ENCODE measurements around the gene PKDREJ. TPM values are rescaled to one million over a fixed set of nuclear protein-coding genes. Genes with fewer than 3 reads are reported as not detected.

PKDREJ gene
- total RNA-seq, 1 donor from 2014 or later, result 0.04 TPM

GRCh38 chr22:46295277-46295971, 32.3 kb upstream of the PKDREJ start:
- Mint-ChIP-seq H3K36me3 (peaks cover 17% of the 10 kb centered on the region), H3K27me3 (ENCODE audit: low read depth) (no peaks in the 10 kb centered on the region), H3K9me3 (no peaks in the 10 kb centered on the region), H3K27ac (peak overlapping the region; percentile 98), H3K4me3 (peak overlapping the region; percentile 92), H3K4me1 (peaks cover 29% of the 10 kb centered on the region)
- TF ChIP-seq CTCF (IDR thresholded peaks at IDR 0.05; ENCODE audit: unreplicated experiment), result no peak
- no peak for DNase-seq (ENCODE audit: low spot score in 2 of 2, unreplicated experiment in 2 of 2)

GRCh38 chr22:46294784-46295183, 31.6 kb upstream of the PKDREJ start:
- H3K36me3 Mint-ChIP-seq, result peaks cover 16% of the 10 kb centered on the region
- TF ChIP-seq CTCF (IDR thresholded peaks at IDR 0.05; ENCODE audit: unreplicated experiment), result no peak
- H3K27me3 Mint-ChIP-seq (ENCODE audit: low read depth), result no peaks in the 10 kb centered on the region
- H3K4me3 Mint-ChIP-seq, result peak overlapping the region; percentile 36
- DNase-seq (ENCODE audit: low spot score in 2 of 2, unreplicated experiment in 2 of 2), result no peak
- H3K27ac Mint-ChIP-seq, result no peak overlapping the region
- H3K9me3 Mint-ChIP-seq, result no peaks in the 10 kb centered on the region
- peaks cover 29% of the 10 kb centered on the region for H3K4me1 Mint-ChIP-seq

DNA sequence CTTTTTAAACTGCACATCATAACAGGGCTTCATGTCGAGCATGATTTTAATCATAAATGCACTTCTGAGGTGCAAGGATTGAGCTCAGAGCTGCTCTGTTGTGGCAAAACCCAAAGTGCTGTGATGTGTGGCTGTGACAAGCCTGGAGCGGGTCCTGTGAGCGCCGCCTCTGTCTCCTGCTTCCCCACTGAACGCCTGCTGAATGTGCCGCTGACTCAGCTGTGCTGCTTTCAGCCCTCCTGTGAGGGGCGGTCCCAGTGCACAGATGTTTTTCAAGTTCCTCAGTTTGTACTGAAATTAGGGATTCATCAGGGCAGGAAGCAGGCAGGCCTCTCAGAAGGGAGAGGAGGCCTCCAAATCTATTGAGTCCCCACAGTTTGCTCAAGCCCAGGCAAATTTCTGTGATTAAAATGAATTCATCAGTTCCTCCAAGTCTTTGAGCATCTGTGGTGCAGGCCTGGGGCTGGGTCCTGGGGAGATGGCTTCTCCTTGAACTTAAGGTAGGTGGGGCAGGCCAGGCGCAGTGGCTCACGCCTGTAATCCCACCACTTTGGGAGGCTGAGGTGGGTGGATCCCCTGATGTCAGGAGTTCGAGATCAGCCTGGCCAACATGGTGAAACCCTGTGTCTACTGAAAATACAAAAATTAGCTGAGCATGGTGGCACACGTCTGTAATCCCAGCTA, 30.6 kb upstream of the PKDREJ start:
- DNase-seq (ENCODE audit: low spot score in 2 of 2, unreplicated experiment in 2 of 2), result no peak
- H3K27me3 Mint-ChIP-seq (ENCODE audit: low read depth), result no peaks in the 10 kb centered on the region
- peaks cover 14% of the 10 kb centered on the region for H3K36me3 Mint-ChIP-seq
- no peaks in the 10 kb centered on the region for H3K9me3 Mint-ChIP-seq
- H3K4me1 Mint-ChIP-seq, result peaks cover 20% of the 10 kb centered on the region
- no peak overlapping the region for H3K4me3 Mint-ChIP-seq
- TF ChIP-seq CTCF (IDR thresholded peaks at IDR 0.05; ENCODE audit: unreplicated experiment), result no peak
- H3K27ac Mint-ChIP-seq, result no peak overlapping the region

DNA sequence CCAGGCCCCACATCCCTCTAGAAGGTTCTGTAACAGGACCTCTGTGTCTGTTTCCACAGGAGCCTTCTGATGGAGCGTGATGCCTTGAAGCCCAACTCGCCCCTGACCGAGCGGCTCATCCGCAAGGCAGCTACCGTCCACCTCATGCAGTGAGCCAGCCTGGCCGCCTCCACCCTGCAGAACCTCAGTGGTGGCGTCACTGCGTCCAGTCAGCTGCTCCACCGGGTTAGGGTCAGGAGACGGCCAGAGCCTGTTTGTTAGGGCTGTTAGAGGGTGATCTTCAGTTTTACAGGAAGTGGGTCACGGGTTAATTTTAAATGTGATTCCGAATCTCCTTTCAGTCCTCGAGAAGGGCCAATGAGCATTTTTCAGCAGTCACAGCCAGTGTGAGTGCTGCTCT, 29.6 kb upstream of the PKDREJ start:
- peaks cover 18% of the 10 kb centered on the region for H3K4me1 Mint-ChIP-seq
- peaks cover 12% of the 10 kb centered on the region for H3K36me3 Mint-ChIP-seq
- no peak for TF ChIP-seq CTCF (IDR thresholded peaks at IDR 0.05; ENCODE audit: unreplicated experiment)
- no peak for DNase-seq (ENCODE audit: low spot score in 2 of 2, unreplicated experiment in 2 of 2)
- no peaks in the 10 kb centered on the region for H3K27me3 Mint-ChIP-seq (ENCODE audit: low read depth)
- H3K4me3 Mint-ChIP-seq, result no peak overlapping the region
- H3K27ac Mint-ChIP-seq, result no peak overlapping the region
- H3K9me3 Mint-ChIP-seq, result no peaks in the 10 kb centered on the region

- TF ChIP-seq CTCF (IDR thresholded peaks at IDR 0.05; ENCODE audit: unreplicated experiment), result no peak
- peaks cover 18% of the 10 kb centered on the region for H3K36me3 Mint-ChIP-seq
- no peaks in the 10 kb centered on the region for H3K9me3 Mint-ChIP-seq
- peaks cover 13% of the 10 kb centered on the region for H3K4me1 Mint-ChIP-seq
- no peaks in the 10 kb centered on the region for H3K27me3 Mint-ChIP-seq (ENCODE audit: low read depth)
- DNase-seq (ENCODE audit: low spot score in 2 of 2, unreplicated experiment in 2 of 2), result no peak
- no peak overlapping the region for H3K4me3 Mint-ChIP-seq
- H3K27ac Mint-ChIP-seq, result no peak overlapping the region
Measured at GRCh38 chr22:46292173-46292572, 29.0 kb upstream of the PKDREJ start.
